Uterus (tissue), 2 donors: ENCODE results near the gene SEPTIN1.

ENCODE experiments used
- CTCF ChIP-seq, 4 experiments: fragments of 200-600 bp in 2 of 4; fragments of 450-650 bp in 2 of 4; sonication (generic) in 2 of 4; IDR thresholded peaks; one replicate each; pipeline ENCODE4 v1.5.1; 2016 to 2019; ENCODE audit warnings: antibody characterized with exemption in 4 of 4, mild to moderate bottlenecking in 2 of 4, moderate library complexity in 1 of 4
- POLR2A ChIP-seq, 2 donors: fragments of 450-650 bp; IDR thresholded peaks; one replicate each; pipeline ENCODE4 v1.6.1; 2016; ENCODE audit warnings: antibody characterized with exemption in 2 of 2, mild to moderate bottlenecking in 1 of 2, moderate library complexity in 1 of 2

GRCh38 chr16:30349675-30350074 lies 32.7 kb downstream of the SEPTIN1 start:
- TF ChIP-seq CTCF (IDR thresholded peaks at IDR 0.05) (no peak), POLR2A (IDR thresholded peaks at IDR 0.05) (no peak)
